ENCODE data around the gene LDLRAD2. TPM values are rescaled to one million over a fixed set of nuclear protein-coding genes. Genes with fewer than 3 reads are reported as not detected.

Gene LDLRAD2
- total and polyA plus RNA-seq, 9 of the 15 experiments (the other 6 are each of a cell fraction or from before 2014, with no cell fraction given): 0.45 to 0.48 TPM; not detected in 7

DNA sequence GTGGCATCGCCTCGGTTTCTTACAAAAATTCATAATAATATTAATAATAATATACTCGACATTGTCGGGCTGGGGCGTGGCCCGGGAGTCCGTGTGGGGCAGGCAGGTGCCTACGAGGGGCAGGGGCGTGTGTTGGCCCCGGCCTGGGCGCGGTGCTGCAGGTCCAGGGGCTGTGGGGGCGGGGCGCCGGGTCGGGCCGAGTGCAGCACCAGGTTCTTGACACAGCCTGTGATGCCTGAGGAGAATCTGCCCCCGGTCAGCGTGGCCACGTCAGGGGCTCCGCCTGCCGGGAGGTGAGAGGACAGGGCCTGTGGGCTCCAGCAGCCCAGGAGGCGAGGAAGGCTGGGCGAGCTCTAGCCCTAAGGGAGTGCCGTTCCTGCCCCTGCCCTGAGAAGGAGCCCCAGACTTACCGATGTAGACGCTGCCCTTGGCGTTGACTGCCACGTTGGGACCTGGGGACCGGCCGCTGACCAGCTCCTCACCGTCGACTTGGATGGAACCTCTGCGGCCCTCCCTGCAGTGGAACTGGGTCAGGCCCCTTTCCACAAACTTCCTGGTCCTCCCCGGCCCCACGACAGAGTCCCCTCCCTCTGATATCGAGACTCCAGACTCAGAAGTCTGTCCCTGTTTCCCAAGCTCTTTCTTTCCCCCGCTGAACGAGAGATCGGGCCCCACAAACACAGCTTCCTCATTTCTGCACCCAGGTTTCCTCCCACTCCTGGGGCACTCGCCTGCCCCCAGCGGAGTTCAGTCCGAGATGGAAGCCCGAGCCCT lies 11.3 kb downstream of the LDLRAD2 start:
- H3K79me2 ChIP-seq (ENCODE audit: control insufficient read depth, insufficient read depth, low read length): no peaks in the 10 kb centered on the region
- H3K9me1 ChIP-seq (ENCODE audit: control insufficient read depth, insufficient read depth, low read length): peaks cover 3% of the 10 kb centered on the region
- H3K36me3 ChIP-seq (ENCODE audit: control insufficient read depth, insufficient read depth, low read length): peaks cover 52% of the 10 kb centered on the region; the same call in 2 of the 3 replicates
- ChIA-PET POLR2A (interaction anchor here (0.8 to 2.1 kb wide), 2 partner anchors 11 to 41 kb away, joined by 3 to 6 read pairs; partner anchors contain the start of gene USP48), CTCF (ENCODE audit: low intra/inter-chr PET ratio) (no interaction called here)
- H2AFZ ChIP-seq (ENCODE audit: low read depth, low read length): no peak overlapping the region
- peaks cover 10 to 44% of the 10 kb centered on the region in 2 experiments for H3K4me1 ChIP-seq (replicated peaks in 1 of 2; ENCODE audit: control insufficient read depth in 2 of 2, insufficient read depth in 2 of 2, low read length in 2 of 2)
- no TSS peak for BruUV-seq (replicated peaks)
- 78% methylated on average over 40 of the region's 44 CpGs for WGBS (ENCODE audit: insufficient coverage, low coverage, missing lambda C conversion rate)
- no peaks in the 10 kb centered on the region for H4K20me1 ChIP-seq (replicated peaks; ENCODE audit: control insufficient read depth, insufficient read depth, low read length)
- H3K27ac ChIP-seq (ENCODE audit: extremely low read depth, low read depth, low read length): no peak overlapping the region
- FAIRE-seq (no peak), DNase-seq (ENCODE audit: extremely low read depth in 1 of 4, low spot score in 3 of 4) (no peak), ATAC-seq (no peak)
- no peak overlapping the region for H3K4me2 ChIP-seq (ENCODE audit: insufficient read depth, low read length)
- in situ Hi-C loops (cut with MboI) (no loop called here), intact Hi-C loops (cut with micrococcal nuclease) (no loop called here)
- no peak for TF ChIP-seq ZNF778 (CRISPR knock-in tag; IDR thresholded peaks at IDR 0.05)
- TF ChIP-seq POLR2G (IDR thresholded peaks at IDR 0.05; ENCODE audit: low read depth, low read length): 0 out of 2 replicates have a peak, but pooled peaks have one; percentile 38
- TF ChIP-seq HDGF (IDR thresholded peaks at IDR 0.05): no peak
- no peaks in the 10 kb centered on the region for H3K27me3 ChIP-seq (ENCODE audit: control insufficient read depth in 2 of 2, insufficient read depth in 2 of 2, low read length in 2 of 2)
- peak overlapping the region in 1 of 2 experiments; percentile 64; a peak in 1 of 4 replicates for H3K9ac ChIP-seq (ENCODE audit: insufficient read depth in 1 of 2, low read depth in 2 of 2, low read length in 2 of 2)
- H3K9me3 ChIP-seq (replicated peaks; ENCODE audit: control insufficient read depth, insufficient read depth, low read depth, low read length): no peaks in the 10 kb centered on the region
- no peak overlapping the region for H3K4me3 ChIP-seq

All from K562 (cell line).